Choroid plexus epithelial cell (primary cell): ENCODE data around the gene ATXN1.
"Not testable (repeated sequence)": the region's sequence is repeated elsewhere in the genome, so short reads cannot be mapped to it uniquely, and the experiment has no call there.

ENCODE experiments used
- DNase-seq: peaks from one replicate; pipeline ENCODE4 v3.0.0-alpha.2; 2010; ENCODE audit warnings: low read depth
- H3K4me3 ChIP-seq: 2 replicates; pipeline ENCODE4 v1.5.1; 2011; ENCODE audit warnings: low read depth, mild to moderate bottlenecking, control low read depth, low read length, moderate library complexity
- CTCF ChIP-seq: conservative IDR thresholded peaks from 2 replicates; pipeline ENCODE4 v1.5.1; 2011; ENCODE audit warnings: low read depth, mild to moderate bottlenecking, control low read depth, inconsistent platforms, low read length, moderate library complexity

Gene ATXN1

GRCh38 chr6:16619777-16620176 lies 141.5 kb downstream of the ATXN1 start:
- no peak for DNase-seq
- no peak for TF ChIP-seq CTCF
- H3K4me3 ChIP-seq: no peak overlapping the region

GRCh38 chr6:16618962-16619361 lies 142.3 kb downstream of the ATXN1 start:
- DNase-seq: no peak
- no peak for TF ChIP-seq CTCF

GRCh38 chr6:16615215-16615614 lies 146.0 kb downstream of the ATXN1 start:
- not testable (repeated sequence) for DNase-seq, H3K4me3 ChIP-seq

More at GRCh38 chr6:16618962-16619361, 142.3 kb downstream of the ATXN1 start:
- H3K4me3 ChIP-seq: no peak overlapping the region

- not testable (repeated sequence) for DNase-seq, H3K4me3 ChIP-seq
Measured at GRCh38 chr6:16614143-16614542, 147.1 kb downstream of the ATXN1 start.

GRCh38 chr6:16613504-16613903 lies 147.8 kb downstream of the ATXN1 start:
- not testable (repeated sequence) for H3K4me3 ChIP-seq, DNase-seq

- no peak for DNase-seq
- no peak overlapping the region for H3K4me3 ChIP-seq
- no peak for TF ChIP-seq CTCF
Measured at GRCh38 chr6:16608444-16608843, 152.8 kb downstream of the ATXN1 start.

GRCh38 chr6:16602035-16602434 lies 159.2 kb downstream of the ATXN1 start:
- no peak overlapping the region for H3K4me3 ChIP-seq
- no peak for DNase-seq
- no peak for TF ChIP-seq CTCF

GRCh38 chr6:16600701-16601100 lies 160.6 kb downstream of the ATXN1 start:
- no peak overlapping the region for H3K4me3 ChIP-seq
- no peak for DNase-seq
- no peak for TF ChIP-seq CTCF

- TF ChIP-seq CTCF: no peak
- DNase-seq: no peak
- H3K4me3 ChIP-seq: no peak overlapping the region
Measured at GRCh38 chr6:16600026-16600425, 161.2 kb downstream of the ATXN1 start.
